HG03558 (cell line): ENCODE data around the gene DUSP16.
"Not testable (repeated sequence)": the region's sequence is repeated elsewhere in the genome, so short reads cannot be mapped to it uniquely, and the experiment has no call there.

Experiments
- ATAC-seq: cut with Tn5 transposase; IDR thresholded peaks from one replicate; pipeline ENCODE4 v1.9.1; 2021; ENCODE audit warnings: moderate number of reproducible peaks; ENCODE audit not compliant: unreplicated experiment; ENCODE audit errors: extremely low read depth

DUSP16 gene

DNA sequence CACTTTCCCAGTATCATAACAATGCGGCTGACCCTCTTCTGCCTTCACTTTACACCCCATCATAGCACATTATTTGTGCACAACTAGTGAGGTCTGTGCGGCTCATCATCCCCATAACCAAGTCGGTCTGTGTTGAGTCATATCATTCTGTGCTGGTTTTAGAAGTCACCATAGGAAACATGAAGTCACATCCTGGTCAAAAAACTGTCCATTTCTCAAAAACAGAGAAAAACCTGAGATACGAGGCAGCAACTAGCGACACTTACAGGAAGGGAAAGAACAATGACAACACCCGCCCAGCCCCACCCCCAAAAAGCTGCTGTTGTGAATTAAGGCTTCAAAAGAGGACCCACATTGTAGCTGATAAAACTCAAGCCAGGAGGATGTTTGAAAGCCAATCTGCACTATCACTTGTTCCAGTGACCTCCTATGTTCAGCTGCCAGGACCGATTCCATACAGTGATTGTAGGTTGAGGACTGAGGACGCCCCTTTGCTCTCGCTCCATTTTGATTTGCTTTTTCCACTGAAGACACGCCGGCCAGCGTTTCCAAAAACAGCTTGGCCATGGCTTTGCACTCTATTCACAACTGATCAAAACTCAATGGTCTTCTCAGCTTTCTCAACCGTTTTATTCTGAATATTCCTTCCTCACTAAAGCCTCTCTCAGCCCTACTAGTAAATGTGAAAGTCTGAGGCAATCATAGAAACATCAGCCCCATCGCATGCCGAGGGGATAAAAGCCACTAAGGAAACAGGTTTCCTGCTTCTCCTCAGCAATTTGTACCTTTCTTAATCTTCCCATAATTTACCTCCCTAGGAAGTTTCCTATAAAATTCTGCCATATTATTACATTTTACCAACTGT, 87.5 kb downstream of the DUSP16 start:
- peak; percentile 73 for ATAC-seq

DNA sequence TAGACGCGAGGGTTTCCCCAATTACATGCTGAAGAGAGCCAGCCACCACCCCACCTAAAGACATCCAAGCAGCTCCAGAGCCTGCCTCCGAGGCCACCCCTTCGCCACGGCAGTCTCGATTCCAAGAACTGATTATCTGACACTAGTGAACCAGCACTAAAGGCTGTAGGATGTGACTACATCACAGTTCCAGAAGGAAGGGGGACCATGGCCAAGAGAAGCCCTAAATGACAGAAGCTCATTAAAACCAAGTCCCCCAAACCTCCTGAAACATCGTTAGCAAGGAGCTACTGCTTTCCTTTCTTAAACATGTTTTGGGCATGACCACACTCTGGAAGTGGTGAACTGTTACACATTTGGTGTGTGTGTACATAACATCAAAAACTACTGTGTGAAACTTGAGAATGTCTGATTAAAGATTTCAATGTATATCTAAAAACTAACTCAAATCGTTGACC, 88.2 kb downstream of the DUSP16 start:
- no peak for ATAC-seq

DNA sequence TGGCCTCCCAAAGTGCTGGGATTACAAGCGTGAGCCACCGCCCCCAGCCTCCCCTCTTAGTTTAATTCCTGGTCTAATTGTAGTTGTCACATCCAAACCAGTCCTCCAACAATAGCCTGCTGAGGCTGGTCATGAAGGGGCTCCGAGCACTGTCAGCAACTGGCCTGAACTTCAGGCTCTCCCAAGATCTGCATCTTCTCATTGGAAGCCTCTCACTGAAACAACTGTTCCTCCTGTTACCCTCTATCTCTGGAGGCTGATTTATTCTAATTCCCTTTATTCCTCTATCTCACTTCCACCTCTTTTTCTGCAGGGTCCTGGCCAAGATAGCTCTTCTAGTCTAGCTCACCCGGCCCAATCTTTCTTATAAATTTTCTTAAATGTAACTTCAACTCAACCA, 89.4 kb downstream of the DUSP16 start:
- no peak for ATAC-seq

DNA sequence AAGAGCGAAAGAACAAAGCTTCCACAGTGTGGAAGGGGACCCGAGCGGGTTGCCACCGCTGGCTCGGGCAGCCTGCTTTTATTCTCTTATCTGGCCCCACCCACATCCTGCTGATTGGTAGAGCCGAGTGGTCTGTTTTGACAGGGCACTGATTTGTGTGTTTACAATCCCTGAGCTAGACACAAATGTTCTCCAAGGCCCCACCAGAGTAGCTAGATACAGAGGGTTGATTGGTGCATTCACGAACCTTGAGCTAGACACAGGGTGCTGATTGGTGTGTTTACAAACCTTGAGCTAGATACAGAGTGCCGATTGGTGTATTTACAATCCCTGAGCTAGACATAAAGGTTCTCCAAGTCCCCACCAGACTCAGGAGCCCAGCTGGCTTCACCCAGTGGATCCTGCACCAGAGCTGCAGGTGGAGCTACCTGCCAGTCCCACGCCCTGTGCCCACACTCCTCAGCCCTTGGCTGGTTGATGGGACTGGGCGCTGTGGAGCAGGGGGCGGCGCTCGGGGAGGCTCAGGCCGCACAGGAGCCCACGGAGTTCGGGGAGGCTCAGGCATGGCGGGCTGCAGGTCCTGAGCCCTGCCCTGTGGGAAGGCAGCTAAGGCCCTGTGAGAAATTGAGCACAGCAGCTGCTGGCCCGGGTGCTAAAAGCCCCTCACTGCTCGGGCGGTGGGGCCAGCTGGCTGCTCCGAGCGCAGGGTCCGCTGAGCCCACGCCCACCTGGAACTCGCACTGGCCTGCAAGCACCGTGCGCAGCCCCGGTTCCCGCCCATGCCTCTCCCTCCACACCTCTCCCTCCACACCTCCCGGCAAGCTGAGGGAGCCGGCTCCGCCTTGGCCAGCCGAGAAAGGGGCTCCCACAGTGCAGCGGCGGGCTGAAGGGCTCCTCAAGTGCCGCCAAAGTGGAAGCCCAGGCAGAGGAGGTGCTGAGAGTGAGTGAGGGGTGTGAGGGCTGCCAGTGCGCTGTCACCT, 90.4 kb downstream of the DUSP16 start:
- ATAC-seq: not testable (repeated sequence)

DNA sequence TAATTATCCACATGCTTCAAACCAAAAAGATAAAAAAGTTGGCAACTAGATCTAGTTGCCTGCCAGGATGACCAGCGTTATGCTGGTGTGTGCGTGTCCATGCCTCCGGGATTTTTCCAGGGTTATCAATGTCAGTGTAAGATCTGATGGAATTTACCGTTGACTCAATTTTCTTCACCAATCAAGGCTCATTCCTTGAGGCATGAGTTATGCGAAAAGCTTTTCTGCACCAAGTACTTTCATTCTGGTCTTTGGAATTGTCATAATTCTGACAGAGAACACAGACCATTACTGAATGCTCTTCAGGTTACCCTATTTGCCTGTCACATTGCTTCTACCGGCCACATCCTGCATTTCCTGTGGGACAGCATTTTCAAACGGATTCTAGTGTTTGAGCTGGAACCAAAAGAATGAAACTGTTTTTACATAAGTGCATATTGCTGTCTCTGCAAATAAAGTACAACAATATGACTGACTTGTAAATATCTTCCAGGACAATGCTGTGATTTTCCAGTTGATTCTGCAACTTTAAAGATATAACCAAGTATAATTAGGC, 91.8 kb downstream of the DUSP16 start:
- ATAC-seq: no peak

DNA sequence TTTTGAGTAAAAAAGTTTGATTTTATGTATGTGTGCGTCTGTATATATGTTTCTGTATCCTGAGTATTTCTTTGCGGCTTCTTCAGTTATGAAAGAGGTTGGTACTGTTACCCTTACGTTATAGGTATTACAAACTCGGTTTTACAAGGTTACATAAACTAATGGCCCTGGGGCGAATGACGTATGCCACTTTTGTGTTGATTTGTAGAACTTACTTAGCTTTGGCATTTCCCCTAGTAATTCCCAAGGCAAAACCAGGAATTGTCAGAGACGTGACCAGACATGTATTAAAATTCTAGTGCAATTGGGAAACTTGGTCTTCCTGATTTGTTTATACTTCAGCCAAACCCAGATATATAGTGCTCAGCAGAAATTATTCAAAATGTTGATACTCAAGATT, 93.3 kb downstream of the DUSP16 start:
- no peak for ATAC-seq

DNA sequence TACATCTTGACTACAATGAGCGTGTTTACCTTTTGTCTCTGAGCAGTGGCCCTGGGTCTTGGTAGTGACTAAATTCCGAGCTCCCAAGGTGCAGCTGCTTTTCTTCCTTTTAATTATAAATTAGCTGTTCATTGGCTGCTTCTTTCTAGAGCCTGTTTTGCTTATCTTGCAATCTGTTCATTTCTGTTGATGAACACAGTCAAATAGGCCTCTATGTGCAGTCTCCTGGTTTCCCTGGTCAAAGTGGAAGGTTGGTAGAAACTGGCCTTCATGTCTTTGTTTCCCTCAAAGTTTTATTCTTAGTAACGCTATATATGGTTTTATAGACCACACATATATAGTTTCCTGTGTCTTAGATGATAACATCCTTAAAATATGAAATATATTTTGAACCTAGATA, 94.1 kb downstream of the DUSP16 start:
- ATAC-seq: no peak

DNA sequence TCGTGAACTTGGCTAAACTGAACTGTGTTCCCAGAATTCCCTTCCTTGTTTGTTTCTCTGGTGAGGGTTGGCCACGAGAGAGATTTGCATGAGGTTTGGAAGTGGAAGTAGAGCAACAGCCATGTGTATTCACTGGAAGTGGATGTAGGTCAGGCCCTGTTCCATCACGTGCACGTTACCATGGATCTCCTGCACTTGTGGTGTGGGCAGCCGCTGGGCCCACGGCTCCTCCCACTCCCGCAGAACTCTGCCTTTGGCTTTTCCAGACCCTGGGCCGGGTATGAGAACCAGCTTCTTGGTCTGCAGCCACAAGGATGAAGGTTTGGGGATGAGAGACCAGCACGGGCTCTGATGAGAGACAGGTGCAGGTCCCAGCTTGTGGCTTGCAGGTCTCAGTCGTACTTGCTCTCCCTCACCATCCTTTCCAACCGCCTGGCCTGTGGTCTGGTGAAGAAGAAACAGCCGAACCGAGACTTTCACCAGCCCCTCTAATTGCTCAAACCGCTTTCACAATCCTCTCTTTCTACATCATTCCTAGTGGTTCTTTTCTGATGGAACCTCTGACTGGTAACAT, 94.9 kb downstream of the DUSP16 start:
- no peak for ATAC-seq

DNA sequence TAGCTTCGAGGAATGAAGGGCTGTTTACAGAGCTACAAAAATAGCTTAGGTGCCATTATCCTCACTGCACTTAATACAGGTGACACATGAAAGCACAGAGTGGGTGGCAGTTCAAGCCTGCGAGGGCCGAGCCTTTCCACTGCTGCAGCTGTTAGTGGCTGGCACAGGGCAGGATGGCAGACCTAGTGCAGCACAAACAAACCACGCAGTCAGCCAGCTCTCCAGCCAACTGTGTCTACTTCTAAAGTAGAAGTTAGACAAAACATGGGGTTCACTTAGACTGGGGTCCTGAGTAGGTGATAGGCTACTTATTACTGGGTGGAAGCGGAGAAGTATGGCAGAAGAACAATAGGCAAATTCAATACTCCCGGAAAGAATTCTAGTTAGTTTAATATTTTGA, 95.4 kb downstream of the DUSP16 start:
- ATAC-seq: no peak

DNA sequence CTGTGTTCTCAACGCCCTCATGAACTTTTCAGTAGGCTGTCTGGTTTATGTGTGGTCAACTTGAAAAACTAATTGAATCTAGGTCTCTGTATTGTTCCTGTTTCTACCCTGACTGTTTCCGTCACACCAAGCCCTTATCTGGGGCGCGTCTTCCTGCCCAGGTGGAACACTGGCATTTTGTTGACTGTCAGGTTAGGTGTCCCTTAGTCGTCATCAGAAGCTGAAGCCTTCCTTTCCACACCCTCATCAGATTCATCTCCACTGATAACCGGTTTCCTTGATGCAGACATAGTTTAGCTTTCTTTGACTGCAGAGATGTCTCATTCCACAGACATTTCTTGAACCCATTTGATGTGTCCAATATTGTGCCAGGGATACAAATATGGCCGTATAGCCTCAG, 96.5 kb downstream of the DUSP16 start:
- no peak for ATAC-seq

DNA sequence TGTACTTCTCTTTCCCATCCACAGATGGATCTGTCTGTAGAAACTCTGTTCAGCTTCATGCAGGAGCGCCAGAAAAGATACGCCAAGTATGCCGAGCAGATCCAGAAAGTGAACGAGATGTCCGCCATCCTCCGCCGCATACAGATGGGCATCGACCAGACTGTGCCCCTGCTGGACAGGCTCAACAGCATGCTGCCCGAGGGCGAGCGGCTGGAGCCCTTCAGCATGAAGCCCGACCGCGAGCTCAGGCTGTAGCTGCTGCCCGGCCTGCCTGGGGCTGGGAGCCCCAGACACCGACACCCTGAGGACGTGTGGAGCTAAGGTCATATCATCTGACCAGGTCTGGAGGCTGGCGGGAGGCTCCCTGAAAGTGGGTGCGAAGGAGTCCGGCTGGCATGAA, 97.1 kb downstream of the DUSP16 start:
- ATAC-seq: no peak

DNA sequence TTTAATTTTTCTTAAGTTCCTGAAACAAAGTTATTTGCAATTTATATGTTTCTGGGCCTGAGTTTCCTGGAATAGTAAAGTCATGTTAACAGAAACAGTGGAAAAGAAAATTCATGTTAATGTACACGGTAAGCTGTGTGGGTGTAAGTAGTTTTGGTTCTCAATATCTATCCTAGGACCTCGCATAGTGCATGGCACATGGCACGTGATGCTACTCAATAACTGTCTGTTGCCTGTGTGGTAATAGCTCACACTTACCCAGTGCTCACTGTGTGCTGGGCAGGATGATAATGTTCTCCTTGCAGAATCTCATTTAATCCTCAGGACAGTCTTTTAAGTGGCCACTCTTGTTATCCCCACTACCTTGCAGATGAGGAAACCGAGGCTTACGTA, 100.7 kb downstream of the DUSP16 start:
- ATAC-seq: no peak

DNA sequence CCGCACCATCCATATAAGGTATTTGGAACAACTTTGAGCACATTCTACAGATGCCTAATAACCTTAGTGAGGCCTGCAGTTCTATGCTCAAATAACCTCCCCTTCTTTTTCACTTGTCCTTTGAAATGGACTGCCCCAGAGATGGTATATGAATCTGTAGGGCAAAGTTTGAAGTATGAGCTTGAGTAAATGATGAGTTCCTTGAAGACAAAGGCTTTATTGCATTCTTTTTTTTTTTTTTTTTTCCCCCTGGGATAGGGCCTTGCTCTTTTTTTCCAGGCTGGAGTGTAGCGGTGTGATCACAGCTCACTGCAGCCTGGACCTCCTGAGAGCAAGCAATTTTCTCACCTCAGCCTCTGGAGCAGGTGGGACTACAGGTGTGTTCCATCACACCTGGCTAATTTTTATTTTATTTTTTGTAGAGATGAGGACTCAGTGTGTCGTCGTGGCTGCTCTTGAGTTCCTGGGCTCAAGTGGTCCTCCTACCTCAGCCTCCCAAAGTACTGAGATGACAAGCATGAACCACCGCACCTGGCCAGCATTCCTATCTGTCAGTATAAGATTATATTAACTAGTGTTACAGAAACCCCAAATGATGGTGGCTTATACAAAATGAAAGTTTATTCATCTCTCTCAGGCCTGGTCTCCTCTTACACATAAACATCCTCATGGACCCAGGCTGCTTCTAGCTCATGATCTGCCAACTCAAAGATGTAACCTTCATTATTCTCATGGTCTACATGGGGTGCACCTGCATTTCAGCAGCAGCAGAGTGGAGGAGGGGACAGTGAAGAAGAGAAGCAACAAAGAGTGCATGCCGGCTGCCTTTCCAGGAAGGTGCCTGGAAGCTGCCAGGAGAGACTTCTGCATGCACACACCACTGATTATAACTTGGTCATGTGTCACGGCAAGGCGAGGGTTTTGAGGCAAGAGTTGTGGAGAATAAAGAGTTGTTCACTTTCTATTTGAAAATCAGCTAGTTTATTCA, 101.4 kb downstream of the DUSP16 start:
- no peak for ATAC-seq

DNA sequence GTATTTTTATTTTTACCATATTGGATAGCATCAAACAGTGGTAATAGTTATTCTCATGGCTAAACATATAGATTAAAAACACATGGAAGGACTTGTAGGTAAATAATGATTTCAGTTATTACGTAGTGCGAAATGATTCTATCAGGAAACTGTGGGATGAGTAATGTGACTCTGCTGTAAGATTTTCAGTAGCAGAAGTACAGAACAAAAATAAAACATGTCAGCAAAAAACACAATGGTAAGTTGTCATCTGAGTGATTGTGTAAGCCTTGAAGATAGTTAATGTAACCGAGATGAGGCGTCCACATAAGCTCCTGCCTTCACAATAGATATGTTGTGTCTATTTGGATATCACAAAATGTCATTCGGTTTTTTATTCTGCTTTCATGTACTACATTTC, 106.0 kb downstream of the DUSP16 start:
- no peak for ATAC-seq

DNA sequence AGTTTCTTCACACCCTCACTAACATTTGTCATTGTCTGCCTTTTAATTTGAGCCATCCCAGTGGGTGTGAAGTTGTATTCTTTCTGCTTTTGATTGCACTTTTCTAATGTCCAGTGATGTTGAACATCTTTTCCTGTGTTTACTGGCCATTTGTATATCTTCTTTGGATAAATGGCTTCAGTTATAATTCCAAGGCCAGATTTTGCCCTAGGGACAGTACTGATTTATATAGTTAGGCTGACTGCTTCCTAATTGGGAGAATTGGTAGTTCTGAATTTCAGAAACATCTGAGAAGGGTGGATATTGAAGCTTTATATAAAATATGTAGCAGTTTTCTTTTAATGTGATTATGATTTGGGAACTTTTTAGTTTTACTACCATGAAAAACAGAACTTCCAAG, 108.3 kb downstream of the DUSP16 start:
- ATAC-seq: no peak

DNA sequence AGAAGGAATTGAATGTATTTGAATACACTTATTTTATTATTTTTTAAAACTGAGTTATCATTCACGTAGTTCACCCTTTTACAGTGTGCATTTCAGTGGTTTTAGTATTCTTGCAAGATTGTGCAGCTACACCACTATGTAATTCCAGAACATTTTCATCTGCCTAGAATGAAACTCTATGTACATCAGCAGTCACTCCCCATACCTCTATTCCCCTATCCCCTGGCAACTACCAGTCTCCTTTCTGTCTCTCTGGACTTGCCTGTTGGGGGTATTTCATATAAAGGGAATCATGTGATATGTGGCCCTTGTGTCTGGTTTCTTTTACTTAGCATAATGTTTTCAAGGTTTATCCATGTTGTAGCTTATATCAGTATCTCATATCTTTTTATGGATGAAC, 109.0 kb downstream of the DUSP16 start:
- no peak for ATAC-seq

DNA sequence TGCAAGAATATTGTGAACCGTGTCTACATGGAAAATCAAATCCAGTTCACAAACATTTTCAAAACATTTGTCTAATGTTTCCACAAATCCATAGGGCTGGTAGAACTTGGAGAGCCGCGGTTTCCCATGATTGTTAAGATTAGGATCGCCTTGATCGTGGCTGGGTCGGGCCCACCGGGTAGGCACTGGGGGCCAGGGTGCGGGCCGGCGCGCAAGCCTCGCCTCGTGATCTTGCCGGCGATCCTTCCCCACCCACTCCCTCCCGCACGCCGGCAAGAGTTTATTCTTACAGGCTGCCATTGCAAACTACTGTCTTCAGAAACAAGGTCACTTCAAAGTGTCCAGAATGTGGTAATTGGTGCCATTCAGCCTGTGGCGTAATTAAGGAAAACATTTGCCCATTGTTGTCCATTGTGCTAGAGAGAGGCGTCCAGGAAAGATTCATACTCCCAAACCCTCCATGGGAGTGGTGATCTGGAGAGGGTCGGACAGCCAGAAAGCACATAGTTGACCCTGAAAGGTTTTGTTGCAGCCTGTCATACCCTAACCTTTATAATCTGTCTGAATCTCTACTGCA, 110.2 kb downstream of the DUSP16 start:
- ATAC-seq: no peak

DNA sequence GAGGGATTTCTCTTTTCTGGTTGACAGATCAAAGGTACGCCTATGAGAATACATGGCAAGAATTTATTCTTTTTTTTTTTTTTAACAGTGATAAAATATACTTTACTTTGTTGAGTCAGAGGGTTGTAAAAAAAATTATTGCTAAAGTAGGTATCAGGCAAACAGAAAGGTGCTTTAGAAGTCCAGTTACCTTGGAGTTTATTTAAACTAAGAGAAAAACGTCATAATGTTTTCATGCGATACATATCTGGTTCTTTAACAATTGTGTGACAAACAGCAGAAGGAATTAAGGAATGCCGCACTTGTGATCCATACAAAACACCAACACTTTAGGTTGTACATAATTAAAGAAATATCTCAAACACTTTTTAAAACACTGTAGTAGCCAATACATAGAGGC, 111.6 kb downstream of the DUSP16 start:
- ATAC-seq: no peak

DNA sequence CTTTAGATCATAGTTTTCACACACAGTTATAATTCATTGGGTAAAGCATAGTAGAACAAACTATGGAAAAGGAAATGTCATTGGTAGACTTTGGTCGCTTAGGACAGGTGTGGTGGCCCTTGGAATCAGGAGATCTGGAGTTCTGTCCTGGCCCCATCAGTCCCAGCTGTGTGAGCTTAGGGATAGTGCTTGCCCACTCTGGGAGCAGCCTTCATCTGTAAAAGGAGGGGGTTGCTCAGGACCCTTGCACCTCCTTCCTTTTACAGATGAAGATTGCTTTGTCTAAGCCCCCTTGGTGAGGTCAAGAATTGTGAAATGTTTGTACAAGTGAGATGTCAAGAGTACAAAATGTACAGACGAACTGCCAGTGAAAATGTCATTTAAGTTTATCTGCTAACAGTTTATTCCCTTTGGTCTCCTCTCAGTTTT, 112.6 kb downstream of the DUSP16 start:
- no peak for ATAC-seq
